NCI-H2196 treated with DMSO at 0.1 percent for 48 hours (cell line): ENCODE data around the gene RNPS1.

Experiments used
- DNase-seq: peaks from one replicate; lab custom pipeline; 2025; ENCODE audit not compliant: unreplicated experiment; lab: John Stamatoyannopoulos, UW

The RNPS1 gene

GRCh38 chr16:2214719-2214968, 53.3 kb downstream of the RNPS1 start, which contains the start of gene PGP:
PGP (minus strand) TSS chr16:2214840; CDS start chr16:2214777, 63 bp downstream.
- DNase-seq, result no peak

- DNase-seq, result no peak
Measured at GRCh38 chr16:2213817-2214718, 53.9 kb downstream of the RNPS1 start.

GRCh38 chr16:2212362-2213324, 55.3 kb downstream of the RNPS1 start:
- no peak for DNase-seq

- no peak for DNase-seq
Measured at GRCh38 chr16:2211923-2212347, 56.0 kb downstream of the RNPS1 start.

GRCh38 chr16:2210386-2211365, 57.2 kb downstream of the RNPS1 start, which contains the start of gene BRICD5:
BRICD5 (minus strand) TSS chr16:2210863; CDS start chr16:2210833, 30 bp downstream.
- no peak for DNase-seq

GRCh38 chr16:2210009-2210332, 58.0 kb downstream of the RNPS1 start:
- no peak for DNase-seq

- DNase-seq, result no peak
Measured at GRCh38 chr16:2209258-2210008, 58.5 kb downstream of the RNPS1 start.

- DNase-seq, result no peak
Measured at GRCh38 chr16:2208772-2209171, 59.2 kb downstream of the RNPS1 start.

GRCh38 chr16:2208308-2208707, 59.6 kb downstream of the RNPS1 start:
- no peak for DNase-seq

GRCh38 chr16:2207872-2208271, 60.1 kb downstream of the RNPS1 start:
- no peak for DNase-seq

- no peak for DNase-seq
Measured at GRCh38 chr16:2206780-2207433, 61.0 kb downstream of the RNPS1 start.

- no peak for DNase-seq
Measured at GRCh38 chr16:2206420-2206779, 61.5 kb downstream of the RNPS1 start.

- peak; percentile 53 for DNase-seq
Measured at GRCh38 chr16:2205967-2206313, 62.0 kb downstream of the RNPS1 start.

- DNase-seq, result peak; percentile 72
Measured at GRCh38 chr16:2205104-2205966, 62.6 kb downstream of the RNPS1 start, which contains the start of gene MLST8. MLST8 (plus strand) TSS chr16:2205454; CDS start chr16:2206086, 632 bp downstream.

- DNase-seq, result no peak
Measured at GRCh38 chr16:2204416-2205103, 63.4 kb downstream of the RNPS1 start.
